ENCODE data around the gene HM13. TPM values are rescaled to one million over a fixed set of nuclear protein-coding genes. Genes with fewer than 3 reads are reported as not detected.

Gene HM13
- total and polyA plus RNA-seq, 8 donors = 10.7 to 181 (median 91.8) TPM

- Histone ChIP-seq H3K27ac (peak overlapping the region; percentile 61 to 93 (median 88)), H3K4me3 (peak overlapping the region; percentile 48 to 53 (median 52)), H3K27me3 (no peaks in the 10 kb centered on the region), H3K4me1 (peaks cover 9 to 50% (median 25%) of the 10 kb centered on the region in 4 donors), H3K36me3 (peaks cover 43 to 93% (median 86%) of the 10 kb centered on the region in 4 donors), H3K9me3 (no peaks in the 10 kb centered on the region)
- intact Hi-C loops (cut with DNase I; ENCODE audit: low total_unique reads) = no loop called here
- peak; percentile 86 to 96 for DNase-seq
- no peak for TF ChIP-seq EP300 (IDR thresholded peaks at IDR 0.05)
- peak in 1 of 4 donors; percentile 44 for TF ChIP-seq POLR2A (IDR thresholded peaks at IDR 0.05)
- TF ChIP-seq POLR2AphosphoS5 (IDR thresholded peaks at IDR 0.05) = peak; percentile 57 to 91 (median 86)
- TF ChIP-seq CTCF (IDR thresholded peaks at IDR 0.05) = peak in 1 of 7 experiments; percentile 17
- WGBS, 5 donors = 40 to 72% (median 50%) methylated on average over 36 of the region's 36 CpGs
These were observed 32.9 kb downstream of the HM13 start for GRCh38 chr20:31547017-31547675.

GRCh38 chr20:31547720-31548298 lies 33.6 kb downstream of the HM13 start:
- H3K36me3 ChIP-seq = peaks cover 45 to 93% (median 86%) of the 10 kb centered on the region in 4 donors
- peaks cover 9 to 45% (median 25%) of the 10 kb centered on the region in 4 donors for H3K4me1 ChIP-seq
- 43 to 50% (median 49%) methylated on average over 6 of the region's 6 CpGs for WGBS, 5 donors
- peak overlapping the region; percentile 48 to 53 (median 52) for H3K4me3 ChIP-seq
- no peaks in the 10 kb centered on the region for H3K27me3 ChIP-seq
- intact Hi-C loops (cut with DNase I; ENCODE audit: low total_unique reads) = no loop called here
- H3K9me3 ChIP-seq = no peaks in the 10 kb centered on the region
- no peak for DNase-seq
- TF ChIP-seq CTCF (IDR thresholded peaks at IDR 0.05) (no peak), POLR2A (IDR thresholded peaks at IDR 0.05) (no peak), EP300 (IDR thresholded peaks at IDR 0.05) (no peak), POLR2AphosphoS5 (IDR thresholded peaks at IDR 0.05) (no peak)
- peak overlapping the region in 4 of 5 donors; percentile 87 to 93 (median 88) for H3K27ac ChIP-seq

- Histone ChIP-seq H3K36me3 (peaks cover 53 to 91% (median 86%) of the 10 kb centered on the region in 4 donors), H3K9me3 (no peaks in the 10 kb centered on the region), H3K4me3 (peak overlapping the region in 1 of 4 donors; percentile 48), H3K27me3 (no peaks in the 10 kb centered on the region), H3K4me1 (peaks cover 8 to 37% (median 22%) of the 10 kb centered on the region in 4 donors), H3K27ac (peak overlapping the region in 1 of 5 donors; percentile 88)
- TF ChIP-seq POLR2AphosphoS5 (IDR thresholded peaks at IDR 0.05) = no peak
- no peak for TF ChIP-seq POLR2A (IDR thresholded peaks at IDR 0.05)
- TF ChIP-seq CTCF (IDR thresholded peaks at IDR 0.05) = no peak
- no peak for TF ChIP-seq EP300 (IDR thresholded peaks at IDR 0.05)
- no peak for DNase-seq
- 86 to 94% (median 90%) methylated on average over 6 to 11 of the region's 11 CpGs for WGBS, 5 donors
- intact Hi-C loops (cut with DNase I; ENCODE audit: low total_unique reads) = no loop called here
These were observed 34.7 kb downstream of the HM13 start for GRCh38 chr20:31548820-31549512.

GRCh38 chr20:31549513-31549880 lies 35.3 kb downstream of the HM13 start:
- Histone ChIP-seq H3K4me1 (peaks cover 5 to 35% (median 20%) of the 10 kb centered on the region in 4 donors), H3K4me3 (no peak overlapping the region), H3K9me3 (no peaks in the 10 kb centered on the region), H3K27me3 (no peaks in the 10 kb centered on the region), H3K27ac (no peak overlapping the region), H3K36me3 (peaks cover 55 to 91% (median 90%) of the 10 kb centered on the region in 4 donors)
- 72 to 87% (median 80%) methylated on average over 5 of the region's 5 CpGs for WGBS, 5 donors
- DNase-seq = no peak
- TF ChIP-seq POLR2A (IDR thresholded peaks at IDR 0.05) = no peak
- TF ChIP-seq POLR2AphosphoS5 (IDR thresholded peaks at IDR 0.05) = no peak
- TF ChIP-seq CTCF (IDR thresholded peaks at IDR 0.05) = no peak
- no peak for TF ChIP-seq EP300 (IDR thresholded peaks at IDR 0.05)
- intact Hi-C loops (cut with DNase I; ENCODE audit: low total_unique reads) = no loop called here

Data from stomach (tissue), 9 donors.